Activated T-cell treated with anti-CD3 and anti-CD28 coated beads, Interleukin-2, amount 50 U/mL, for 4 hours (primary cell): ENCODE measurements around the gene CALCOCO1. TPM values are rescaled to one million over a fixed set of nuclear protein-coding genes. Genes with fewer than 3 reads are reported as not detected.
"Not testable (repeated sequence)": the region's sequence is repeated elsewhere in the genome, so short reads cannot be mapped to it uniquely, and the experiment has no call there.

Experiments
- ATAC-seq, 2 donors: fragments of 200-7000 bp; cut with Tn5 transposase; one replicate each; pipeline ENCODE4 v1.10.0; 2021
- DNase-seq: peaks from one replicate; pipeline ENCODE4 v3.0.0-alpha.2; 2020
- H3K27me3 Mint-ChIP-seq: one replicate; pipeline ENCODE4 v1.8.0; 2021; ENCODE audit warnings: low read depth, mixed read lengths
- H3K36me3 Mint-ChIP-seq: one replicate; pipeline ENCODE4 v1.8.0; 2022; ENCODE audit warnings: mixed read lengths; ENCODE audit not compliant: insufficient read depth
- H3K4me1 Mint-ChIP-seq: one replicate; pipeline ENCODE4 v1.8.0; 2021; ENCODE audit warnings: low read depth, mixed read lengths
- H3K4me3 Mint-ChIP-seq: one replicate; pipeline ENCODE4 v1.8.0; 2021; ENCODE audit warnings: mild to moderate bottlenecking, moderate library complexity, mixed read lengths
- H3K9me3 Mint-ChIP-seq: one replicate; pipeline ENCODE4 v1.8.0; 2021; ENCODE audit warnings: mixed read lengths
- total RNA-seq, 3 donors: library from RNA; stranded (reverse); gene quantifications; one replicate each; pipeline ENCODE4 v1.2.1, GENCODE V29; 2021

The CALCOCO1 gene
- total RNA-seq, 3 donors from 2014 or later: 2.6 to 9.9 (median 7.1) TPM

- Mint-ChIP-seq H3K4me1 (no peaks in the 10 kb centered on the region), H3K4me3 (no peak overlapping the region), H3K9me3 (no peaks in the 10 kb centered on the region), H3K27me3 (peaks cover 8% of the 10 kb centered on the region), H3K36me3 (no peaks in the 10 kb centered on the region)
- ATAC-seq (no peak), DNase-seq (no peak)
These were observed 42.5 kb downstream of the CALCOCO1 start for GRCh38 chr12:53684654-53685220.

- H3K36me3 Mint-ChIP-seq: no peaks in the 10 kb centered on the region
- H3K27me3 Mint-ChIP-seq: peaks cover 12% of the 10 kb centered on the region
- ATAC-seq (no peak), DNase-seq (no peak)
- no peaks in the 10 kb centered on the region for H3K9me3 Mint-ChIP-seq
- no peak overlapping the region for H3K4me3 Mint-ChIP-seq
- H3K4me1 Mint-ChIP-seq: no peaks in the 10 kb centered on the region
These were observed 43.3 kb downstream of the CALCOCO1 start for GRCh38 chr12:53683983-53684382.

GRCh38 chr12:53683494-53683893 is 43.8 kb downstream of the CALCOCO1 start:
- Mint-ChIP-seq H3K9me3 (no peaks in the 10 kb centered on the region), H3K36me3 (no peaks in the 10 kb centered on the region)

GRCh38 chr12:53680061-53680460 is 47.2 kb downstream of the CALCOCO1 start:
- H3K9me3 Mint-ChIP-seq: not testable (repeated sequence)

More at GRCh38 chr12:53683494-53683893, 43.8 kb downstream of the CALCOCO1 start:
- DNase-seq (no peak), ATAC-seq (no peak)
- Mint-ChIP-seq H3K27me3 (peaks cover 14% of the 10 kb centered on the region), H3K4me3 (no peak overlapping the region), H3K4me1 (no peaks in the 10 kb centered on the region)

GRCh38 chr12:53677800-53678148 is 49.5 kb downstream of the CALCOCO1 start:
- Mint-ChIP-seq H3K4me1 (peaks cover 21% of the 10 kb centered on the region), H3K27me3 (peaks cover 20% of the 10 kb centered on the region), H3K36me3 (peaks cover 9% of the 10 kb centered on the region), H3K4me3 (peak overlapping the region; percentile 98), H3K9me3 (no peaks in the 10 kb centered on the region)
- no peak for DNase-seq
- ATAC-seq: no peak

More at GRCh38 chr12:53680061-53680460, 47.2 kb downstream of the CALCOCO1 start:
- not testable (repeated sequence) for H3K36me3 Mint-ChIP-seq, DNase-seq, H3K4me3 Mint-ChIP-seq, ATAC-seq
- H3K27me3 Mint-ChIP-seq: peaks cover 20% of the 10 kb centered on the region
- peaks cover 12% of the 10 kb centered on the region for H3K4me1 Mint-ChIP-seq

- H3K9me3 Mint-ChIP-seq: no peaks in the 10 kb centered on the region
These were observed 50.0 kb downstream of the CALCOCO1 start for GRCh38 chr12:53677016-53677799.

GRCh38 chr12:53676656-53677015 is 50.6 kb downstream of the CALCOCO1 start:
- no peaks in the 10 kb centered on the region for H3K9me3 Mint-ChIP-seq
- H3K36me3 Mint-ChIP-seq: peaks cover 9% of the 10 kb centered on the region
- ATAC-seq: peak; percentile 1 to 5
- H3K4me3 Mint-ChIP-seq: peak overlapping the region; percentile 98
- DNase-seq: peak; percentile 13
- peaks cover 26% of the 10 kb centered on the region for H3K4me1 Mint-ChIP-seq
- peaks cover 20% of the 10 kb centered on the region for H3K27me3 Mint-ChIP-seq

More at GRCh38 chr12:53677016-53677799, 50.0 kb downstream of the CALCOCO1 start:
- Mint-ChIP-seq H3K4me3 (peak overlapping the region; percentile 98), H3K4me1 (peaks cover 25% of the 10 kb centered on the region), H3K36me3 (peaks cover 9% of the 10 kb centered on the region), H3K27me3 (peaks cover 20% of the 10 kb centered on the region)
- no peak for DNase-seq
- ATAC-seq: no peak

GRCh38 chr12:53675701-53676607 is 51.3 kb downstream of the CALCOCO1 start, which contains the start of gene ATP5MC2:
TSS of gene ATP5MC2 (minus strand) at chr12:53676083. CDS start at chr12:53672614, 3,469 bp downstream.
- H3K36me3 Mint-ChIP-seq: peaks cover 14% of the 10 kb centered on the region
- no peaks in the 10 kb centered on the region for H3K9me3 Mint-ChIP-seq
- ATAC-seq (peak; percentile 93 to 94), DNase-seq (peak; percentile 96)
- peaks cover 20% of the 10 kb centered on the region for H3K27me3 Mint-ChIP-seq
- peak within 1 kb of the TSS; percentile 98 for H3K4me3 Mint-ChIP-seq
- peaks cover 31% of the 10 kb centered on the region for H3K4me1 Mint-ChIP-seq

- H3K4me1 Mint-ChIP-seq: peaks cover 31% of the 10 kb centered on the region
- no peaks in the 10 kb centered on the region for H3K9me3 Mint-ChIP-seq
- H3K36me3 Mint-ChIP-seq: peaks cover 15% of the 10 kb centered on the region
- peak overlapping the region; percentile 98 for H3K4me3 Mint-ChIP-seq
- no peak for ATAC-seq
- no peak for DNase-seq
- H3K27me3 Mint-ChIP-seq: peaks cover 20% of the 10 kb centered on the region
These were observed 52.1 kb downstream of the CALCOCO1 start for GRCh38 chr12:53674977-53675700.

GRCh38 chr12:53670971-53671370 is 56.3 kb downstream of the CALCOCO1 start:
- no peak for DNase-seq
- H3K4me1 Mint-ChIP-seq: peaks cover 26% of the 10 kb centered on the region
- H3K9me3 Mint-ChIP-seq: no peaks in the 10 kb centered on the region
- H3K36me3 Mint-ChIP-seq: peaks cover 23% of the 10 kb centered on the region
- no peak for ATAC-seq
- H3K27me3 Mint-ChIP-seq: no peaks in the 10 kb centered on the region
- no peak overlapping the region for H3K4me3 Mint-ChIP-seq

- H3K27me3 Mint-ChIP-seq: no peaks in the 10 kb centered on the region
- no peak for DNase-seq
- H3K36me3 Mint-ChIP-seq: peaks cover 26% of the 10 kb centered on the region
- no peak for ATAC-seq
- no peak overlapping the region for H3K4me3 Mint-ChIP-seq
- H3K4me1 Mint-ChIP-seq: peaks cover 21% of the 10 kb centered on the region
- no peaks in the 10 kb centered on the region for H3K9me3 Mint-ChIP-seq
These were observed 56.9 kb downstream of the CALCOCO1 start for GRCh38 chr12:53670308-53670707.

- DNase-seq (no peak), ATAC-seq (no peak)
- Mint-ChIP-seq H3K9me3 (no peaks in the 10 kb centered on the region), H3K4me3 (no peak overlapping the region), H3K27me3 (no peaks in the 10 kb centered on the region), H3K4me1 (peaks cover 6% of the 10 kb centered on the region), H3K36me3 (peaks cover 33% of the 10 kb centered on the region)
These were observed 60.2 kb downstream of the CALCOCO1 start for GRCh38 chr12:53667080-53667479.

- no peak for ATAC-seq
- H3K4me1 Mint-ChIP-seq: no peaks in the 10 kb centered on the region
- no peaks in the 10 kb centered on the region for H3K9me3 Mint-ChIP-seq
- peaks cover 28% of the 10 kb centered on the region for H3K36me3 Mint-ChIP-seq
- no peak for DNase-seq
- no peaks in the 10 kb centered on the region for H3K27me3 Mint-ChIP-seq
- no peak overlapping the region for H3K4me3 Mint-ChIP-seq
These were observed 62.3 kb downstream of the CALCOCO1 start for GRCh38 chr12:53664936-53665335.

GRCh38 chr12:53664191-53664590 is 63.1 kb downstream of the CALCOCO1 start:
- Mint-ChIP-seq H3K9me3 (no peaks in the 10 kb centered on the region), H3K36me3 (peaks cover 23% of the 10 kb centered on the region), H3K4me3 (no peak overlapping the region), H3K27me3 (no peaks in the 10 kb centered on the region), H3K4me1 (no peaks in the 10 kb centered on the region)
- ATAC-seq (no peak), DNase-seq (no peak)
